AG04449 (cell line): Measurements from ENCODE around the gene TMEM218.

Source experiments
- CTCF ChIA-PET: fragments of 350-600 bp; formaldehyde crosslinking; extraction: SDS; loops from one replicate; lab custom pipeline; 2021; ENCODE audit warnings: antibody characterized with exemption; lab: Yijun Ruan, JAX
- POLR2A ChIA-PET: fragments of 400-600, 350-600 bp; formaldehyde crosslinking; extraction: SDS; loops from one replicate; lab custom pipeline; 2020; ENCODE audit warnings: antibody characterized with exemption, inconsistent platforms; lab: Yijun Ruan, JAX
- DNase-seq: peaks from one replicate; pipeline ENCODE4 v3.0.0-alpha.2; 2010; ENCODE audit warnings: low read depth, low spot score
- H3K4me3 ChIP-seq: 2 replicates; pipeline ENCODE4 v1.5.1; 2011; ENCODE audit warnings: low read depth, mild to moderate bottlenecking, control low read depth, low read length
- TF ChIP-seq, protein P1 (sequence below): IDR thresholded peaks from one replicate; pipeline ENCODE4 v1.5.1; 2011; ENCODE audit warnings: mild to moderate bottlenecking, moderate library complexity, low read length, control low read depth, inconsistent platforms; ENCODE audit not compliant: insufficient read depth; ENCODE audit errors: missing control alignments

TMEM218 gene

DNA sequence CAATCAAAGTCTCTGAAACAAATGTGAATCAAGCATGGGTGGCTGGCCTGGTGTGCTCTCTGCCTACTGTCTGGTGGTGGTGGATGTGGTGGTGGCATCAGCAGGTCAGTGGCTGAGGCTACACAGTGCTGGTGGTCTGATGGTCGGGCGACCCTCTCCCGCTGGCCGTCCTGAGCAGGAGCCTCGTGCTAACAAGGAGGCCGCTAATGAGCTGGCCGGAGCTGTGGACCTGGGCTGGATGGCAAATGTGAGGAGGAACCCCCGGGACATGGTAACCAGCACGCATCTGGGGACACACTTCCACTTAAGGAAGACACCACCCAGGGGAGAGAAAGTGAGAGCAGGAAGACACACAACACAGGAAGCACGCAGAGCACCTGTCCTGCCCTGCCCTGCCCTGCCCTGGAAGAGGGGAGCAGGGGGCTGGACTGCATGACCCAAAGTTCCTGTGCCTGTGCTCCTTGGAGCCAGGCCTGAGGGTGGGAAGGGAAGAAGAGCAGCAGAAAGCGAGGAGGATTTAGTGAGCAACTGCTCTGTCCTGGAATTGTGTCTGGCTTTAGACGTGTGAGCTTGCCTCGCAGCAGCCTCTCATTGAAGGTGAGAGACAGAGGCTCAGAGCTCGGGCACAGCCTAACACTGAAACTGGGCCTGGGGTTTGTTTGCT is 24.7 kb downstream of the TMEM218 start:
- no peak overlapping the region for H3K4me3 ChIP-seq
- TF ChIP-seq, protein P1, sequence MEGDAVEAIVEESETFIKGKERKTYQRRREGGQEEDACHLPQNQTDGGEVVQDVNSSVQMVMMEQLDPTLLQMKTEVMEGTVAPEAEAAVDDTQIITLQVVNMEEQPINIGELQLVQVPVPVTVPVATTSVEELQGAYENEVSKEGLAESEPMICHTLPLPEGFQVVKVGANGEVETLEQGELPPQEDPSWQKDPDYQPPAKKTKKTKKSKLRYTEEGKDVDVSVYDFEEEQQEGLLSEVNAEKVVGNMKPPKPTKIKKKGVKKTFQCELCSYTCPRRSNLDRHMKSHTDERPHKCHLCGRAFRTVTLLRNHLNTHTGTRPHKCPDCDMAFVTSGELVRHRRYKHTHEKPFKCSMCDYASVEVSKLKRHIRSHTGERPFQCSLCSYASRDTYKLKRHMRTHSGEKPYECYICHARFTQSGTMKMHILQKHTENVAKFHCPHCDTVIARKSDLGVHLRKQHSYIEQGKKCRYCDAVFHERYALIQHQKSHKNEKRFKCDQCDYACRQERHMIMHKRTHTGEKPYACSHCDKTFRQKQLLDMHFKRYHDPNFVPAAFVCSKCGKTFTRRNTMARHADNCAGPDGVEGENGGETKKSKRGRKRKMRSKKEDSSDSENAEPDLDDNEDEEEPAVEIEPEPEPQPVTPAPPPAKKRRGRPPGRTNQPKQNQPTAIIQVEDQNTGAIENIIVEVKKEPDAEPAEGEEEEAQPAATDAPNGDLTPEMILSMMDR: no peak
- ChIA-PET POLR2A (no interaction called here), CTCF (interaction anchor here (1.0 to 13.9 kb wide), 4 partner anchors 24 to 261 kb away, joined by 3 to 160 read pairs (median 48); partner anchors contain the start of gene TMEM218)
- DNase-seq: no peak

DNA sequence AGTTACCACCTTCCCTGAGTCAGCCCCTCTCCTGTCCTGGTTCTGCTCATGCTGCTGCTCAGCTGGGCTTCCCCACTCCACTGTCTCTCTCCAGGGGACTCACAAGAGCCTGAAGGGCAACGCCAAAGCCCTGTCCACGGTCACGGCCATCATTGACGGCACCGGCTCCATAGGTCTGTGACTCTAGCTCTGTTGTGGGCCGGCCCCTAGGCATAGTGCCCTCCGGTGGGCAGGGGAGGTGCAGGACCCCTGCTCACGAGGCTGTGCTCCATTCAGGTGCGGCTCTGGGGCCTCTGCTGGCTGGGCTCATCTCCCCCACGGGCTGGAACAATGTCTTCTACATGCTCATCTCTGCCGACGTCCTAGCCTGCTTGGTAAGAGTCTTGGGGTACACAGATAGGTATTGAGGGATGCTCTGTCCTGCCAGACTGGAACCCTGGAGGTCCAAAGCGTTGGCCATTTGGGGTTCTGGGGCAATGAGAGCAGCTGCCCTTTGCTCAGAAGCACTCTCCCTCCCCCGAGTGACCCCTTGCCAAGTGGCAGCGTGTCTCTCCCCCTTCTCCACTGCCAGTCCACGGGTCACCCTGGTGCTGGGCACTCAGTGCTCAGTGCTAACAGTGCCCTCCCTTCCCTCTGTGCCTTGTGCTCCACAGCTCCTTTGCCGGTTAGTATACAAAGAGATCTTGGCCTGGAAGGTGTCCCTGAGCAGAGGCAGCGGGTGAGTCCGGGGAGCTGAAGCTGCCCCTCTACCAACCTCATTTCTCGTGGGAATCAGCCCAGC is 25.9 kb downstream of the TMEM218 start:
- no peak overlapping the region for H3K4me3 ChIP-seq
- ChIA-PET POLR2A (no interaction called here), CTCF (no interaction called here)
- DNase-seq: no peak
- TF ChIP-seq, protein P1: no peak

DNA sequence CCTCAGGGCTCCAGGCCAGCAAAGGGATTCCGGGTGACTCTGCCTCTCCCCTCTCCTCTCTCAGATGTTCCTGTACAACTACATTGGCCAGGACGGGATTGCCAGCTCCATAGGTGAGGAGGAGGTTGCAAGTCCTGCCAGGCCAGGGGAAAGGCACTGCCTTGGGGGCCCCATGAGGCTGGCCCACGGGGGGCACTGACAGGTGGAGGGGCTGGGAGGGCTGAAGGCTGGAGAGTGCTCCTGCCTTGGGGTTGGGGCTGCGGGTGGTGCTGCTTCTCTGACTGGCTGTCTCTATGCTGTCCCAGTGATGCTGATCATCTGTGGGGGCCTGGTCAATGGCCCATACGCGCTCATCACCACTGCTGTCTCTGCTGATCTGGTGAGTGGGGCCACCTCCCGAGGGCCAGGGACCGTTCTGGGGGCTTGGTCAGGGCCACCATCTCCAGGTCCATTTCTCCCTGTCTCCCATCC is 26.6 kb downstream of the TMEM218 start:
- no peak for DNase-seq
- TF ChIP-seq, protein P1: no peak
- CTCF ChIA-PET: no interaction called here
- POLR2A ChIA-PET: no interaction called here
- no peak overlapping the region for H3K4me3 ChIP-seq

DNA sequence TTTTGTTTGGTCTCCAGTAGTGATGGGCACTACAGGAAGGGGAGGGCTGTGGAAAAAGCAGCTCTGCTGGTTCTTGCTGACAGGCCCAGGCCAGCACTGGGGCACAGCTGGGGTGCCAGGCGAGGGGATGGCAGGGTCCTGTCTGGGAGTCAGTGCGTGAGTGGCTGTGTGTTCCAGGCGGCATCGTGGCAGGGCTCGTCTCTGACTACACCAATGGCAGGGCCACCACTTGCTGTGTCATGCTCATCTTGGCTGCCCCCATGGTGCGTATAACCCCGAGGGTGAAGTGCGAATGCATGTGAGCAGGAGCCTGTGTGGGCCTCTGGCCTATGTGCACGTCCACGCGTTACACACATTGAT is 27.4 kb downstream of the TMEM218 start:
- TF ChIP-seq, protein P1: no peak
- no peak overlapping the region for H3K4me3 ChIP-seq
- CTCF ChIA-PET: interaction anchor here (1.3 to 2.4 kb wide), 4 partner anchors 8 to 349 kb away, joined by 3 to 12 read pairs (median 4); no protein-coding TSS in a partner anchor
- POLR2A ChIA-PET: no interaction called here
- no peak for DNase-seq

DNA sequence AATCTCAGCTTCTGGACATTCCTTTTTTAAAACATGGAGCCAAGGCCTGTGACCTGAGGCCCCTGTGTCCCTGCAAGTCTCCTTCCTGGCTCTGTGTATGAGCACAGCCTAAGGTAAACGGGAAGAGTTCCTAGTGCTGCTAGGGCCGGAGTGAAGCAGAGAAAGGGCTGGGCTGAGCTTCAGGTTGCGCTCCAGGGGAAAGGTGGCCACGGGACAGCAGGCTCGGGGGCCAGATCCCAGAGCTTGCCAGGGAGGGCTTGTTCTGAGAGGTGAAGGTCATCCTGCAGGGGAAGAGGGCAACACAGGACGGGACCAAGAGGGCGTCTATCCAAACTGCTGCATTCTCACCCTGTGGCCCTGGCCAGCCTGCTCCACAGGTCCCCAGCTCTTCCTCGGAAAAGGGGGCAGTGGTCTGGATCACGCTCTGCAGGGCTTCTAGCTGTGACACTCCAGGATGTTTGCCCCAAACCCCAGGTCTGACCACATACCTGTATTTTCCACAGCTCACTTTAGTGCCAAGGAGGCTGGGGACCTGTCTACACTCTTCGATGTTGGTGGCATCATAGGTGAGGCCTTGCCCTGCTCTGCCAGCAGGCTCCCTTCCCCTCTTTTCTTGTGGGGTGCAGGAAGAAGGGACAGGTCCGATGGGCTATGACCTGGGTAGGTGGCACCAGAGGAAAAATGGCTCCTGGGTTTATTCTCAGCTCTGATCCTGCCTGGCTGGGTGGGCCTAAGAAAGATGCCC is 27.9 kb downstream of the TMEM218 start:
- CTCF ChIA-PET: interaction anchor here (0.9 to 2.4 kb wide), 10 partner anchors 8 to 350 kb away, joined by 3 to 12 read pairs (median 4); no protein-coding TSS in a partner anchor

More for the DNA sequence above, 27.9 kb downstream of the TMEM218 start:
- TF ChIP-seq, protein P1: no peak
- no peak for DNase-seq
- no peak overlapping the region for H3K4me3 ChIP-seq
- POLR2A ChIA-PET: interaction anchor here (1.1 to 1.3 kb wide), 2 partner anchors 11 to 28 kb away, joined by 3 to 5 read pairs; partner anchors contain the start of gene TMEM218
